Measurements from ENCODE around the gene HRCT1. TPM values are rescaled to one million over a fixed set of nuclear protein-coding genes. Genes with fewer than 3 reads are reported as not detected.
"Not testable (repeated sequence)": the region's sequence is repeated elsewhere in the genome, so short reads cannot be mapped to it uniquely, and the experiment has no call there.

Gene HRCT1
- total RNA-seq, 3 donors from 2014 or later, result 3.4 to 16.0 (median 12.8) TPM

DNA sequence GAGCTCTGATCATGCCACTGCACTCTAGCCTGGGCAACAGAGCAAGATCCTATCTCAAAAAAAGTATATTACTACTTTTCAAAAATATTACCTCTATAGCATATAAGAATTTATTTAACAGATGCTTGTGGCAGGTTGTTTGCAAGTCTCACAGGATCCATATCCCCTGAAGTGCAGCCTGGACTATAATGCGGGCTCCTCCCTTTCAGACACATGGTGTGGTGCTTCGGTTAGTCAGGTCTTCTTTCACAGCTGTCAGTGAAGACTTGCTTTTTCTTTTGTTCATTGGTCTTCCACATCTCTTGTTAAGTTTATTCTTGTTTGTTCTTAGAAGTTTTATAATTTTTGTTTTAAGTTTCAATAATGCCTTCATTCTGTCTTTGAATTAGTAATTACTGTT lies 9.4 kb upstream of the HRCT1 start:
- no peaks in the 10 kb centered on the region for H3K36me3 ChIP-seq
- intact Hi-C loops (cut with DNase I; ENCODE audit: low total_unique reads), result no loop called here
- DNase-seq (ENCODE audit: low spot score in 2 of 2), result no peak
- H3K27ac ChIP-seq, result no peak overlapping the region
- H3K9me3 ChIP-seq, result no peaks in the 10 kb centered on the region
- TF ChIP-seq POLR2A (IDR thresholded peaks at IDR 0.05), result no peak
- TF ChIP-seq, protein P1, sequence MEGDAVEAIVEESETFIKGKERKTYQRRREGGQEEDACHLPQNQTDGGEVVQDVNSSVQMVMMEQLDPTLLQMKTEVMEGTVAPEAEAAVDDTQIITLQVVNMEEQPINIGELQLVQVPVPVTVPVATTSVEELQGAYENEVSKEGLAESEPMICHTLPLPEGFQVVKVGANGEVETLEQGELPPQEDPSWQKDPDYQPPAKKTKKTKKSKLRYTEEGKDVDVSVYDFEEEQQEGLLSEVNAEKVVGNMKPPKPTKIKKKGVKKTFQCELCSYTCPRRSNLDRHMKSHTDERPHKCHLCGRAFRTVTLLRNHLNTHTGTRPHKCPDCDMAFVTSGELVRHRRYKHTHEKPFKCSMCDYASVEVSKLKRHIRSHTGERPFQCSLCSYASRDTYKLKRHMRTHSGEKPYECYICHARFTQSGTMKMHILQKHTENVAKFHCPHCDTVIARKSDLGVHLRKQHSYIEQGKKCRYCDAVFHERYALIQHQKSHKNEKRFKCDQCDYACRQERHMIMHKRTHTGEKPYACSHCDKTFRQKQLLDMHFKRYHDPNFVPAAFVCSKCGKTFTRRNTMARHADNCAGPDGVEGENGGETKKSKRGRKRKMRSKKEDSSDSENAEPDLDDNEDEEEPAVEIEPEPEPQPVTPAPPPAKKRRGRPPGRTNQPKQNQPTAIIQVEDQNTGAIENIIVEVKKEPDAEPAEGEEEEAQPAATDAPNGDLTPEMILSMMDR (IDR thresholded peaks at IDR 0.05), result no peak
- no peak for TF ChIP-seq POLR2AphosphoS5 (IDR thresholded peaks at IDR 0.05)
- no peaks in the 10 kb centered on the region for H3K27me3 ChIP-seq
- H3K4me1 ChIP-seq, result no peaks in the 10 kb centered on the region
- no peak overlapping the region for H3K4me3 ChIP-seq

DNA sequence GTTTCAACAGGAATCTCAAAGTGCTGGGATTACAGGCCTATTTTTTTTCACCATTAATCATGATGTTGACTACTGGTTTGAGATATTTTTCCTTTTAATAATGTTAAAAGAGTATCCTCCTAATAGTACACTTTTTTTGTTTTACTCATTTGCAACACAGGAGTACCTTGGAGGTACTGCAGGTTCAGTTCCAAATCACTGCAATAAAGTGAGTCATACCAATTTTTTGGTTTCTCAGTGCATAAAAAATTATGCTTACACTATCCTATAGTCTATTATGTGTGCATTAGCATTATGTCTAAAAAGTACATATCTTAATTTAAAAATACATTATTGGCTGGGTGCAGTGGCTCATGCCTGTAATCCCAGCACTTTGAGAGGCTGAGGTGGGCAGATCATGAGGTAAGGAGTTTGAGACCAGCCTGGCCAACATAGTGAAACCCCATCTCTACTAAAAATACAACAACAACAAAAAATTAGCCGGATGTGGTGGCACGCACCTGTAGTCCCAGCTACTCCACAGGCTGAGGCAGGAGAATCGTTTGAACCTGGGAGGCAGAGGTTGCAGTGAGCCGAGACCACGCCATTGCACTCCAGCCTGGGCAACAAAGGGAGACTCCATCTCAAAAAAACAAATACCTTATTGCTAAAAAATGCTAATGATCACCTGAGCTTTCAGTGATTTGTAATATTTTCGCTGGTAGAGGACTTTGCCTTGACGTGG lies 8.5 kb upstream of the HRCT1 start:
- H3K27me3 ChIP-seq; DNase-seq (ENCODE audit: low spot score in 2 of 2); H3K36me3 ChIP-seq; H3K9me3 ChIP-seq; intact Hi-C loops (cut with DNase I; ENCODE audit: low total_unique reads); H3K27ac ChIP-seq; H3K4me3 ChIP-seq; H3K4me1 ChIP-seq: not testable (repeated sequence)

DNA sequence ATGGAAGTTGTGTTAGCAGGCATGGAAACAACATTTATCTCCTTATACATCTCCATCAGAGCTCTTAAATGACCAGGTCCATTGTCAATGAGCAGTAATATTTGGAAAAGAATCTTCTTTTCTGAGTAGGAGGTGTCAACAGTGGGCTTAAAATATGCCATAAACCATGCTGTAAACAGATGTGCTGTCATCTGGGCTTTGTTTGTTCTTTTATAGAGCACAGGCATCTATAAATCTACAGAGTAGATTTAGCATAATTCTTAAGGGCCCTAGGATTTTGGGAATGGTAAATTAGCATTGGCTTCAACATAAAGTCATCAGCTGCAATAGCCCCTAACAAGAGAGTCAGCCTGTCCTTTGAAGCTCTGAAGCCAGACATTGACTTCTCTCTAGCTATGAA lies 7.7 kb upstream of the HRCT1 start:
- no peaks in the 10 kb centered on the region for H3K27me3 ChIP-seq
- no peak overlapping the region for H3K4me3 ChIP-seq
- no peaks in the 10 kb centered on the region for H3K9me3 ChIP-seq
- no peaks in the 10 kb centered on the region for H3K36me3 ChIP-seq
- intact Hi-C loops (cut with DNase I; ENCODE audit: low total_unique reads), result no loop called here
- no peak overlapping the region for H3K27ac ChIP-seq
- peaks cover 0 to 1% of the 10 kb centered on the region in 2 donors for H3K4me1 ChIP-seq
- no peak for DNase-seq (ENCODE audit: low spot score in 2 of 2)
- no peak for TF ChIP-seq POLR2A (IDR thresholded peaks at IDR 0.05)
- no peak for TF ChIP-seq POLR2AphosphoS5 (IDR thresholded peaks at IDR 0.05)
- TF ChIP-seq, protein P1 (IDR thresholded peaks at IDR 0.05), result no peak

DNA sequence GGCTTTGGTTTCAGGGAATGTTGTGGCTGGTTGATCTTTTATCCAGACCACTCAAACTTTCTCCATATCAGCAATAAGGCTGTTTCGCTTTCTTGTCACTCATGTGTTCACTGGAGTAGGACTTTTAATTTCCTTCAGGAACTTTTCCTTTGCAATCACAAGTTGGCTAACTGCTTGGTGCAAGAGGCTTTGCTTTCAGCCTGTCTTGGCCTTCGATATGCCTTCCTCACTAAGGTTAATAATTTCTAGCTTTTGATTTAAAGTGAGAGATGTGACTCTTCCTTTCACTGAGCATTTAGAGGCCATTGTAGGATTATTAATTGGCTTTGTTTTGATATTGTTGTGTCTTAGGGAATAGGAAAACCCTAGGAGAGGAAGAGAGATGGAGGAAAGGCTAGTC lies 7.0 kb upstream of the HRCT1 start:
- no peak overlapping the region for H3K27ac ChIP-seq
- H3K27me3 ChIP-seq, result no peaks in the 10 kb centered on the region
- H3K4me3 ChIP-seq, result no peak overlapping the region
- TF ChIP-seq POLR2A (IDR thresholded peaks at IDR 0.05) (no peak), POLR2AphosphoS5 (IDR thresholded peaks at IDR 0.05) (no peak)
- TF ChIP-seq, protein P1 (IDR thresholded peaks at IDR 0.05), result no peak
- no peaks in the 10 kb centered on the region for H3K36me3 ChIP-seq
- intact Hi-C loops (cut with DNase I; ENCODE audit: low total_unique reads), result no loop called here
- no peaks in the 10 kb centered on the region for H3K9me3 ChIP-seq
- DNase-seq (ENCODE audit: low spot score in 2 of 2), result no peak
- peaks cover 0 to 3% of the 10 kb centered on the region in 2 donors for H3K4me1 ChIP-seq

DNA sequence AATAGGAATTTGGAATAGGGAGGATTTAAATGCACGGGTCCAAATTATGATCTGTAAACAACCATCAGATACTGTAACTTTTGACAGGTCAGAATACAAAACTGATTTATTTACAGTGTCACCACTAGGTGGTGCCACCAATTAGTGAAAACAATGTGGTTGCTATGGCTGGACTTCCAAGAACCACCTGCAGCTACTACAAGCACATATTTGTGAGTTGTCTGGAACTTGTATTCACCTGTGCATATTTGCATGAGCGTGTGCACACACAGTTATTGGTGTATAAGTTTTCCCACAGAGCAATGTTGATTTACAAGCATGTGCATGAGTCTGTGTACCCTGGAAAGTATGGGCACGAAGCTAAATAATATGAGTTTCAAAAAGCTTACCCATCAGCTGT lies 3.0 kb upstream of the HRCT1 start:
- intact Hi-C loops (cut with DNase I; ENCODE audit: low total_unique reads), result no loop called here
- no peaks in the 10 kb centered on the region for H3K9me3 ChIP-seq
- peaks cover 29 to 38% of the 10 kb centered on the region in 2 donors for H3K4me1 ChIP-seq
- H3K36me3 ChIP-seq, result no peaks in the 10 kb centered on the region
- TF ChIP-seq POLR2AphosphoS5 (IDR thresholded peaks at IDR 0.05), result peak in 1 of 3 donors; percentile 23
- TF ChIP-seq, protein P1 (IDR thresholded peaks at IDR 0.05), result peak; percentile 79 to 93 (median 85)
- no peak for TF ChIP-seq POLR2A (IDR thresholded peaks at IDR 0.05)
- H3K4me3 ChIP-seq, result no peak overlapping the region
- no peaks in the 10 kb centered on the region for H3K27me3 ChIP-seq
- no peak for DNase-seq (ENCODE audit: low spot score in 2 of 2)
- no peak overlapping the region for H3K27ac ChIP-seq

All from breast epithelium (tissue), 4 donors.